ENCODE measurements around the gene RYR2.
A peak's percentile ranks its signal among the peaks of the same experiment; 100 is the strongest.

RYR2 gene

DNA sequence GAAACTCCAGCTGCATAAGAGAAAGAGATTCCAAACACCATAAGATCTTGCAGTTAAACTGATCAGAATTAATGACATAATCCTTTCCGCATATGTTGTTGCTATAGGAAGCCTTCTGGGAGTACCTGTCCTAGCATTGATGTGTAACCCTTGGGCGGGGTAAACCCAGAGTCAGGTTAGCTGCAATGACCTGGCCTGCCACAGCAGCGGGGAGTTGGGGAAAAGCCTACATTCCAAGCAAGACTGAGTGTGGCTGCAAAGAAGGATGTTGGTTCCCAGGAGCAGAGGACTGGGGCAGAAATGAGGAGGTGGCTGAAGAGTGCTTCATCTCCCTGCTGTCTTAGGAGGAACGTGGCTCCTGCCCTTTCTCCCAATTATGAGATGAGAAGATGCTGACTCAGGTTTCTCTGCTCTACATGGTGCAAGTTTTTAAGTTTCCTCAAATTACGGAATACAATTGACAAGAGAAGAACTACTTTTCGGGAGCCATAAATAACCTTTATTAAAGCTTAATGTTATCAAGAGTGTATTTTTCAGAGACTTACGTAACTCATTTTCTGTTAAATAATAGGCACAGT, 142.1 kb downstream of the RYR2 start:
- no peak overlapping the region for H3K27ac ChIP-seq
- DNase-seq (ENCODE audit: low read depth, low spot score): no peak

DNA sequence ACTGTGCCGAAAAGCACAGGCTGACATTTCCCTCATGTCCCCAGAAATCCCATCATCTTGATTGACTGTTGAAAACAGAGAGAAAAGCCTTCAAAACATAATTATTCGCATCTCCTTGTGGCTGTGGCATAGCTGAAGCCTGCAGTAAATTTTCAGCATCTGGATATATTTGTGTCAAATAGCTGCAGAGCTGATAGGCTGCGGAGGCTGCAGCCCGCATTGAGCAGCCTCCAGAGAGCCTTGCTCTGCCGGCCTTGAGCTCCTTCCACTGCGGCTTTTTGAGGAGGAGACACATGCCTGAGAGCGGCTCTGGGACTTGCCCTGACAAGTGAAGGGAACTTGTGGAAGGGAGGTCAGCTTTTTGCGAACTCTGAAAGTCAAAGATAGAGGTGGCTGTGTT, 144.7 kb downstream of the RYR2 start:
- no peak overlapping the region for H3K27ac ChIP-seq
- DNase-seq (ENCODE audit: low read depth, low spot score): peak; percentile 2

- no peak overlapping the region for H3K27ac ChIP-seq
These were observed 145.9 kb downstream of the RYR2 start for GRCh38 chr1:237187842-237188241.

GRCh38 chr1:237191403-237191802, 149.4 kb downstream of the RYR2 start:
- DNase-seq (ENCODE audit: low read depth, low spot score): no peak
- no peak overlapping the region for H3K27ac ChIP-seq

More at GRCh38 chr1:237187842-237188241, 145.9 kb downstream of the RYR2 start:
- no peak for DNase-seq (ENCODE audit: low read depth, low spot score)

DNA sequence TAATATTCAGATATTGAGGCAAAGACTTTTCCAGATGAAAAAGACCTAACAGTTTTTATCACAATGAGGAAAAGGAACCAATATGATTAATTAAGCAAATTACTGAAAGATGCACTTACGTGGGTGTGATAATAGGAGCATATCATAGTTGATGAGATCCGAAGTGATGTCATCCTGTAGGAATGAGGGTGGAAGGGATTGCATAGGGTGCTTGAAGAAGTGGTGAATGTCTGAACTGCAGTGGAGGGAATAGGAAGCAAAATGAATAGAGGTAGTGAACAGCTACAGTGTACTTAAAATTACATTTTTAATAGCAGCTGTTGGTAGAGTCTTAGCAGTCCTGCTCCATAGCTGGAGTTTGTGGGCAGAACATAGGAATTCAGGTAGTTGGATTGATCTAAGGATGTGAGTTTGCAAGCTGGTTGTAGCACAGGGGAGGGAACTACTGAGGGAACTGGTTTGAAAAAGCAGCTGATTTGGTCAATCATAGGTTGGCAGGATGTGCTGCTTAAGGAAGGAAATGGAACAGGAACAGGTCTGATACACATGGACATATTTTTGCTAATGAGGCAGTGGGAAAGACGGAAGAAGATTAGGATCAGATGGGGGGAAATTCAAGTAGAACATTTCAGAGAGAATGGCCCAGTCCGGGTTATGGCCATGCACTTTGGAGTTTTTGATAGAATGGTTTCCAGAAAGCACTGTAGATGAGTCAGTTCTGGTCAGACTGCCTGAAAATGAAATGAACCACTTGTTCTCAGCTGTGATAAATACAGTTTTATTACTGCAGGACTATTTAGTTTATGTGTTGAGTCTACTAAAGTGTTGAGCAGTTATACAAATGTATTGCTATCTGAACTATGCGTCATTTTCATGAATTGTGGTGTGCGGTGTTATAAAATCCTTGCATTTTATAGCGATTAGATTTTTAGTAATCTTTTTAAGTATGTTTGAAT, 155.8 kb downstream of the RYR2 start:
- DNase-seq (ENCODE audit: low read depth, low spot score): no peak
- no peak overlapping the region for H3K27ac ChIP-seq

DNA sequence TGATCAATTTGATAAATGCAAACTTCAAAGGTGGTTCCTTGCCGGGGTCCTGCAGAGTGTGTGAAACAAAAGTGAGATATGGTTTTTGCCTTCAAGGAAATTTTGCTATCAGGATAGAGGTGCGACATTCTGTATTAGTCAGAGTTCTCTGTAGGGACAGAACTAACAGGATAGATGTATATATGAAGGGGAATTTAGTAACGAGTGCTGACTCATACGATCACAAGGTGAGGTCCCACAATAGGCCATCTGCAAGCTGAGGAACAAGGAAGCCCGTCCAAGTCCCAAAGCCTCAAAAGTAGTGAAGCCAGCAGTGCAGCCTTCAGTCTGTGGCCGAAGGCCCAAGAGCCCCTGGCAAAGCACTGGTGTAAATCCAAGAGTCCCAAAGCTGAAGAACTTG, 157.0 kb downstream of the RYR2 start:
- no peak for DNase-seq (ENCODE audit: low read depth, low spot score)
- no peak overlapping the region for H3K27ac ChIP-seq

DNA sequence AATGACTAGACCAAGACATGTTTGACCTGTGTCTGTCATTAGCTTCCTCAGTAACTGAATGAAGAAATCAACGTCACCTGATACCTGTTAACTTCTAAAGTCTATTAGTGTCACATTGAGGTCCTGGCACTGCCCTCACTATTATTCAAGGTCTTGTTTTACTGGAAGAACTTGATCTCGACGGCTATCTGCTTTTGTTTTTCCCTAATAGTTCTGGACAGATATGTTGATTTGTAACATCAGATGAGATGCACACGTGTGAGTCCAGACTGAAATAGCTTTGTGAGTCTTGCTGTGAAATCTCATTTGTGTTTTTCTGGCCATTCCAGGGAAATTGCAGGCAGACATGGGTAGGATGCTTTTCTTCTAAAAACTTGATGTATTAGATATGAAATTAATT, 159.2 kb downstream of the RYR2 start:
- no peak for DNase-seq (ENCODE audit: low read depth, low spot score)
- H3K27ac ChIP-seq: no peak overlapping the region

DNA sequence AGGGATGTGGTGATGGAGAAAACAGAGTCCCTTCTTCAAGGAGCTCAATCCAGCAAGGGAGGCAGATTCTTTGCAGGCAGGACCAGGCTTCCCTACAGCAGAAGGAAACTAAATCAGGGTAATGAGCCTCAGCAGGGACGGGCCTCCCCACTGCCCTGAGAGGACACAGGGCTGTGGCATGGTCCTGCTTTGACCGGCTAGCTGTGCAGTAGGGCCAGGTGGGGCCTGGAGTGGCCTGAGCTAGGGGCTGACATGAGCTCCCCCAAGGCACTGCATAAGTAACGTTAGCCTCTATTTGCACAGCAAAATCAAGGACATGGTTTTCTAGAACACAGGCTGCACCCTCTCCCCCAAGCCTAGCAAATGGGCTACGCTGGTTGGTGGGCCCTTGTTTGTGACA, 162.9 kb downstream of the RYR2 start:
- DNase-seq (ENCODE audit: low read depth, low spot score): no peak
- no peak overlapping the region for H3K27ac ChIP-seq

- DNase-seq (ENCODE audit: low read depth, low spot score): no peak
- H3K27ac ChIP-seq: no peak overlapping the region
These were observed 163.5 kb downstream of the RYR2 start for GRCh38 chr1:237205400-237206064.

DNA sequence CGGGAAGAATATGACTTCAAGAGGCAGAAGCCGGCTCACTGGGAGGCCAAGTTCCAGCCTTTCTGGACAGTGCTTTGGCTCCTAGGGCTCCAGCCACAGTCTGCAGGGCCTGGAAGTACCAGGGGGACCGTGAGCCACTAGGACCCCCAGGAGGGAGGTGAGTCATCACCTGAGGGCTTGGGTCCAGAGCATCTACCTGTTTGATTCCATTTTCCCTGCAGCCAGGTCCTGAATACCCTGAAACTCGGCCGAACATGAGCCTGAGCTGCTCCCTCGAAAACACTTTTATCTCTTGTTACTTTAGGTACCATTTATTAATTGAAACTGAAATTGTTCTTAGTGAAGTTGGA, 164.1 kb downstream of the RYR2 start:
- no peak overlapping the region for H3K27ac ChIP-seq
- no peak for DNase-seq (ENCODE audit: low read depth, low spot score)

DNA sequence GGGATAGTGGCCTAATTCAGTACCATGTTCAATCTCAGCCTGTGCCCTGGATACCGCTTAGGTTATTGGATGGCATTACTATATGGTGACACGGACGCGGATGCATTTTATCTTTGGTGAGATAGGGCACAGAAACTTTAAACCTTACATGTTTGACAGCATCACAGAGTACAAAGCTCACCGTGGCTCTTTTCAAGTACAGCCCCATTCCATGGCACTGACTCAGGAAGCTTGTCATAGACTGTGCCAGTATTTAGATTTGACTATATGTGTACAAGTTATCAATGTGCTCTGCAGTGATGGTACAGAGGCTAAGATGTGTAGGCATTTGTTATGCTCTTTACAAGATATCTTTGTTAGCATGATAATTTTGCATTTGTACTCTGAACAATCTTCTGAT, 169.0 kb downstream of the RYR2 start:
- DNase-seq (ENCODE audit: low read depth, low spot score): no peak
- no peak overlapping the region for H3K27ac ChIP-seq

DNA sequence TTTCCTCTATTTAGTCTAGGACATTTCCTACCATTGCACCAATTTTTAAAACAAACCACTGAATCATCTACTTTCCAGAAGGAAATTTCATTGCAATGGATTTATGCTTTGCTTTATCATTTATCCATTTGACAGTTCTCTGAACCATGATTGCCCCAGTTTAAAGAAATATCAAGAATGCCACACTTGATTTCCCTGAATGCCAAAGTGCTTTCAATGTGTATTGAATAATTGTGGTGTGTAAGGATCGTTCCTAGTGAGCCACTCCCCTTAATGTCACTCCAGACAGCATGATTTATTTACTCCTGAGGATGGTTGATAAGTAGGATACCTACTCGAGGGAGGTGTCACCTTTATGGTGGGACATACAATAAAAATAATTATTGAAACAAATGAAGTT, 169.6 kb downstream of the RYR2 start:
- no peak for DNase-seq (ENCODE audit: low read depth, low spot score)
- H3K27ac ChIP-seq: no peak overlapping the region

- H3K27ac ChIP-seq: no peak overlapping the region
- DNase-seq (ENCODE audit: low read depth, low spot score): no peak
These were observed 178.0 kb downstream of the RYR2 start for GRCh38 chr1:237219751-237220642.

- H3K27ac ChIP-seq: no peak overlapping the region
- DNase-seq (ENCODE audit: low read depth, low spot score): no peak
These were observed 181.4 kb downstream of the RYR2 start for GRCh38 chr1:237223419-237223818.

GRCh38 chr1:237226177-237226944, 184.4 kb downstream of the RYR2 start:
- no peak overlapping the region for H3K27ac ChIP-seq

DNA sequence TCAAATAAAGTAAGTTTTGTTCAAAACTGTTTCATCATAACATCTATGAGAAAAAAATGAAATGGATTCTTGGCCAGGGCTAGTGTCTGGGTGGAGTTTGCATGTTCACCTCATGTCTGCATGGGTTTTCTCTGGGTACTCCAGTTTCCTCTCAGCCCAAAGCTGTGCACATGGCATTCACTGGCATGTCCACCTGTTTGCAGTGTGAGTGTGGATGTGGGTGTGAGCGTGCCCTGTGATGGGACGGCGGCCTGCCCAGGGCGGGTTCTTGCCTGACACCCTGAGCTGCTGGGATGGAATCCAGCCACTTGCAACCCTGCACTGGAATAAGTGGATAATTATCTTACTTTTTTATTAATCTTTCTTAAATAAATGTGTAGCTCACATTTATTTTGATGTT, 185.5 kb downstream of the RYR2 start:
- no peak overlapping the region for H3K27ac ChIP-seq
- no peak for DNase-seq (ENCODE audit: low read depth, low spot score)

More at GRCh38 chr1:237226177-237226944, 184.4 kb downstream of the RYR2 start:
- no peak for DNase-seq (ENCODE audit: low read depth, low spot score)

DNA sequence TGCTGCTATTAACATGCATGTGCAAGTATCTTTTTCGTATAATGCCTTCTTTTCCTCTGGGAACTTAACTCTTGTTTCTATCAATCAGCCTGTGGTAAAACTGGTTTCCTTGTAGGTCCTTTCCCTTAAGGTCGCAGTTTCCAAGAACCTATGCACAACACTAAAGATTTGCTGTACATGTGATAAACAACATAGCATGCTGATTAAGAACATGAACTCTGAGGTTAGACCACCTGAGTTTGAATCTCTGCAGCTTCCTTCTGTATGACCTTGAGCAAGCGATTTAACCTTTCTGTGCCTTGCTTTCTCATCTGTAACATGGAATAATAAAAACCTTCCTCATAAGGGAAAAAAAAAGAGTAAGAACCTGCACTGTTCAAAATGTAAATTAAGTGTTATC, 186.4 kb downstream of the RYR2 start:
- DNase-seq (ENCODE audit: low read depth, low spot score): no peak
- no peak overlapping the region for H3K27ac ChIP-seq

DNA sequence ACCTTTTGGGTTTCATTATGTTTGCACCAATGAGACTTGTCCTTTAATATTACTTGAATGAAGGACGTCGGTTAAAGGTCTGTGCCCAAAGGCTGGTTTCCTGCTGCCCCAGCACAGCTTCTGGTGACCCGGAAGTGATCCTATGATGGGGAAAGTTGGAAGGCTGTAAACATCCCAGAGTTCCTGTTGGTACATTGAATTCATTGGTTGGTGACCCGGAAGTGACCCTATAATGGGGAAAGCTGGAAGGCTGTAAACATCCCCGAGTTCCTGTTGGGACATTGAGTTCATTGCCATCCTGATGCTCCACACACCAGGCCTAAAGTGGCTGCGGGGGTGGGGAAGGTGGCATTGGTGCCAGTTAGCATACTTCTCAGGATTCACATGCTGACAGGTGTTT, 187.3 kb downstream of the RYR2 start:
- DNase-seq (ENCODE audit: low read depth, low spot score): no peak
- no peak overlapping the region for H3K27ac ChIP-seq

DNA sequence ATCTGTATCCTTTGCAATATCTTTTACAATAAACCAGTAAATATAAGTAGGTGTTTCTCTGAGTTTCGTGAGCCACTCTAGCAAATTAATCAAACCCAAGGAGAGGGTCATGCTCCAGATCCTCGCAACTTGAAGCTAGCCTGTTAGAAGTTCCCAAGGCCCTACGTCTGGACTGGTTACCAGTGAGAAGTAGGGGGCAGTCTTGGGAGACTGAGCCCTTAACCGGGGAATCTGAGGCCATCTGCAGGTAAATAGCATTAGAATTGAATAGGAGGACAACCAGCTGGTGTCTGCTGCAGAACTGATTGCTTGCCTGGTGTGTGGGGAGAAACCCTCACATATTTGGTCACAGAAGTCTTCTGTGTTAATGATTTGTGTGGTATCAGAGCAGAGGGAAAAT, 190.5 kb downstream of the RYR2 start:
- no peak overlapping the region for H3K27ac ChIP-seq
- DNase-seq (ENCODE audit: low read depth, low spot score): no peak

DNA sequence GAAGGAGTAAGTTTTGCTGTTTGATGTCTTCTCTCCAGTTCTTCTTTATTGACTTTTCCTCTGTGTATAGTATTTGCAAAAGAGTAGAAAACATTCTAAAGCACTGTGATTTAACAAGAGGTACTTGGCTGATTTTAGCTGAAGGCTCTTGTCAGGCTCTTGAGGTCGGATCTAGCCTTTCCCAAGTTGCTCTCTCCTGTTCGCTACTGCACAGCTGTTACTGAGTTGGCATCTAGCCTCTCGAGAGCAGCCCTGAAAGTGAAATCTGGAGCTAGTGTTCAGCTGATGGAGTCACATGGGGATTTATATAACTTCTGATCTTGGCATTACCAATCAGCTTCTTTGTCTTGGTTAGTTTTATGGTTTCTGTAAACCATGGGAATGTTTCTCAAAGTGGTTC, 193.1 kb downstream of the RYR2 start:
- DNase-seq (ENCODE audit: low read depth, low spot score): no peak
- no peak overlapping the region for H3K27ac ChIP-seq

Data from epithelial cell of prostate (primary cell).